T-helper 17 cell (primary cell): ENCODE measurements around the gene CYP4F3. TPM values are rescaled to one million over a fixed set of nuclear protein-coding genes. Genes with fewer than 3 reads are reported as not detected.
"Not testable (repeated sequence)": the region's sequence is repeated elsewhere in the genome, so short reads cannot be mapped to it uniquely, and the experiment has no call there.

Experiments
- ATAC-seq: fragments of 150-1000 bp; cut with Tn5 transposase; 2 replicates; pipeline ENCODE4 v1.10.0; 2021; ENCODE audit warnings: mild to moderate bottlenecking, moderate library complexity
- DNase-seq, 3 donors: peaks; one replicate each; pipeline versions ENCODE4 v3.0.0 to v3.0.0-alpha.2; 2020 to 2021
- H3K9me3 ChIP-seq: one replicate; pipeline ENCODE4 v1.7.0; 2013; ENCODE audit warnings: low read length, mild to moderate bottlenecking; ENCODE audit not compliant: control insufficient read depth, poor library complexity, severe bottlenecking
- H3K27ac Mint-ChIP-seq: one replicate; pipeline ENCODE4 v1.8.0; 2022; ENCODE audit warnings: mild to moderate bottlenecking, moderate library complexity, mixed read lengths
- H3K27me3 Mint-ChIP-seq: one replicate; pipeline ENCODE4 v1.8.0; 2022; ENCODE audit warnings: mixed read lengths
- H3K36me3 Mint-ChIP-seq: one replicate; pipeline ENCODE4 v1.8.0; 2022; ENCODE audit warnings: low read depth, mixed read lengths
- H3K4me1 Mint-ChIP-seq: one replicate; pipeline ENCODE4 v1.8.0; 2022; ENCODE audit warnings: mild to moderate bottlenecking, mixed read lengths
- H3K4me3 Mint-ChIP-seq: one replicate; pipeline ENCODE4 v1.8.0; 2022; ENCODE audit warnings: mild to moderate bottlenecking, moderate library complexity, mixed read lengths
- total RNA-seq, 4 donors: library from RNA in 2 of 4; stranded (reverse) in 2 of 4; gene quantifications; one replicate each; pipeline ENCODE4 v1.2.3 and lab custom pipeline; 2022 to 2026

Gene CYP4F3, protein sequence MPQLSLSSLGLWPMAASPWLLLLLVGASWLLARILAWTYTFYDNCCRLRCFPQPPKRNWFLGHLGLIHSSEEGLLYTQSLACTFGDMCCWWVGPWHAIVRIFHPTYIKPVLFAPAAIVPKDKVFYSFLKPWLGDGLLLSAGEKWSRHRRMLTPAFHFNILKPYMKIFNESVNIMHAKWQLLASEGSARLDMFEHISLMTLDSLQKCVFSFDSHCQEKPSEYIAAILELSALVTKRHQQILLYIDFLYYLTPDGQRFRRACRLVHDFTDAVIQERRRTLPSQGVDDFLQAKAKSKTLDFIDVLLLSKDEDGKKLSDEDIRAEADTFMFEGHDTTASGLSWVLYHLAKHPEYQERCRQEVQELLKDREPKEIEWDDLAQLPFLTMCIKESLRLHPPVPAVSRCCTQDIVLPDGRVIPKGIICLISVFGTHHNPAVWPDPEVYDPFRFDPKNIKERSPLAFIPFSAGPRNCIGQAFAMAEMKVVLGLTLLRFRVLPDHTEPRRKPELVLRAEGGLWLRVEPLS
- under 1 TPM in 1 of 2 donors, not detected in 1; 0.22 TPM for total RNA-seq
- total RNA-seq (lab: John Stamatoyannopoulos, UW), result 0 to 0.08 reads per million in 2 donors

DNA sequence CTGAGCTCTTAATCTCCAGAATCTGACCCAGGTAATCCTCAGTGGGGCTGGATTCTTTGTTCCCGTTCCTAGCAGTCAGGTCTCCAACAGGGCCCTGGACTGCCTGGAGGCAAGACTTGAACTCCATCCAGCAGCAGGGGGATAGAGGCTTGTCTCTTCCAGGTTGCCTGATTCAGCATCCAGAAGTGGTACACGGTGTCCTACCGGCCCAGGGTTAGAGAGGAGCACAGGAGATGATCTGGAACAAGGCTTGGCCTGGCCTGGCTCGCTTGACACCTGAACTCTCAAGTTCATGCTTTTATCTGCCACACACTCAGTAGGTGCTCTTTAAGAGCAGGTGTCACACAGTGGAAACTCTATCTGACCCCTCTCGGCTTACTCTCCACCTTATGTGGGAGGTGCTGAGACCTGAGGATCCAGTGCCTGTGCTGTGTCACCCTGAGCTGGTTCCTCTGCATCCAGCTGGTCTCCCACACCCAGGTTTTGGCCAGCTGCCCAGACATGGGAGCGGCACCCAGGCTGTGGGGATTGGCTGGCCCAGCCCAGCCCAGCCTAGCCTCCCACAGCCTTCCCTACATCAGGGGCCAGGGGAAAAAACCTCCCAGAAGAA lies at the start of gene CYP4F3:
TSS of gene CYP4F3 (plus strand) at position 604 of the 610 bp plus-strand sequence. CDS start 519 bp downstream, outside the sequence.
- Mint-ChIP-seq H3K4me1 (no peaks in the 10 kb centered on the region), H3K36me3 (no peaks in the 10 kb centered on the region), H3K27ac (no peak within 1 kb of the TSS), H3K4me3 (no peak within 1 kb of the TSS), H3K27me3 (peaks cover 26% of the 10 kb centered on the region)
- H3K9me3 ChIP-seq, result no peaks in the 10 kb centered on the region
- ATAC-seq (no peak), DNase-seq (no peak)

DNA sequence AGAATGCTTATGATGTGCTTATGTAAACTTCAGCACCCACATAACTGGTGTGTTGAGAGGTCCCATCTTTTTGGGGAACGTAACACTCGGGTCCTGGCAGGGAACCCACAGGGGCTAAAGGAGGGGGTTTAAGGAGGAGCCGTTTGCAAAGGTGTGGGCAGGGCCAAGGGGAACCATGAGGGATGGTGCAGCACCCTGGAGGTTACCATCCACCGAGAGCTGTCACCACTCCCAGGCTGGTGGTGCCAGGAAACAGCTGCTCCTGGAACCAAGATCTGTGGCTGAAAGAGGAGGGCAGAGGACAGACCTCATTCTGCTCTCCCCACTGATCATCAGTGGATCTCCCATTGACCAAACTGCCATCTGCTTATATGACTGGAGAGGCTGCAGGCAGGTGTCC lies 48.9 kb upstream of the CYP4F3 start:
- peaks cover 57% of the 10 kb centered on the region for H3K27me3 Mint-ChIP-seq
- H3K4me3 Mint-ChIP-seq, result no peak overlapping the region
- H3K9me3 ChIP-seq, result no peaks in the 10 kb centered on the region
- DNase-seq (no peak), ATAC-seq (no peak)
- no peaks in the 10 kb centered on the region for H3K36me3 Mint-ChIP-seq
- H3K4me1 Mint-ChIP-seq, result peaks cover 2% of the 10 kb centered on the region
- no peak overlapping the region for H3K27ac Mint-ChIP-seq

DNA sequence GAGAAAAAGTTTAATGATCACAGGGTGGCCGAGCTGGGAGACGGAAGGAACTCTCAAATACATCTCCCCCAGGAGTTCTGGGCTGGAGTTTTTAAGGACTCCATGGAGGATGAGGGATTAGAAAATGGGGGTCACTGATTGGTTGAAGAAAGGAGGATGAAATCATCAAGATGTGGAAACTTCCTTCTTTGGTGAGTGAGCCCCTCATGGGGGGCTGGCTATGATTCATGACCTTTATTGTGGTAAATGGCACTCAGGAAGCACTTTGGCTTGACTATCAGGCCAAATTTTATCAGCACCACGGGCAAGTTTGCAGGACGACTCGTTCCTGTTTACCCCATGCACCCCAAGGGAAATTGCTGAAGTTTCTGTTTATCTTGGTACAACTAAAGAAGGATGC lies 48.2 kb upstream of the CYP4F3 start:
- H3K36me3 Mint-ChIP-seq, H3K4me1 Mint-ChIP-seq, ATAC-seq, DNase-seq, H3K9me3 ChIP-seq, H3K4me3 Mint-ChIP-seq, H3K27ac Mint-ChIP-seq: not testable (repeated sequence)
- peaks cover 57% of the 10 kb centered on the region for H3K27me3 Mint-ChIP-seq

DNA sequence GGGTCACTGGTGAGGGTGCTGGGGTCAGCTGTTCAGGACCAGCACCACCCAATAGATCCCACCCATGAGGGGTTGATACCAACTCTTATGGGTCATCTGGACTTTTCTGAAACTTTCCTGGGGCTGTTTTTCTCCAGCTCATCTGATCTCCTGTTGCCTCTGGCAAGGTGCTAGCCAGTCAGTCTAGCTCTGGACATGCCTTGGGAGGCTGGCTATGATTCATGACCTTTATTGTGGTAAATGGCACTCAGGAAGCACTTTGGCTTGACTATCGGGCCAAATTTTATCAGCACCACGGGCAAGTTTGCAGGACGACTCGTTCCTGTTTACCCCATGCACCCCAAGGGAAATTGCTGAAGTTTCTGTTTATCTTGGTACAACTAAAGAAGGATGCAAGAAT lies 46.9 kb upstream of the CYP4F3 start:
- H3K27me3 Mint-ChIP-seq, result peaks cover 48% of the 10 kb centered on the region
- not testable (repeated sequence) for H3K4me3 Mint-ChIP-seq, H3K4me1 Mint-ChIP-seq, H3K27ac Mint-ChIP-seq, ATAC-seq, DNase-seq, H3K9me3 ChIP-seq, H3K36me3 Mint-ChIP-seq

DNA sequence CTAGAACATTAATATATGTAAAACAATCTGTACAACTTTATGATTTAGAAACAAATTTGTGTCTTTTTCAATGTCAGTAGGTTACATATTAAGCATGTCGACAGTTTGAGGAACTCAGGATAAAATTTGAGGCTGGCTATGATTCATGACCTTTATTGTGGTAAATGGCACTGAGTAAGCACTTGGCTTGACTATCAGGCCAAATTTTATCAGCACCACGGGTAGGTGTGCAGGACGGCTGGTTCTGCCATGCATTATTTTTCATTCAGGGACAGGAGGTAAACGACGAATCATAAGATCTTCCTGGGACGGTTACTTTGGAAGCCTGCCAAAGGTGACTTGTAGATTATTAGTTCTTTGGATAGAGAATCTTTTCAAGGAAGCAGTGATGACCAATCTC lies 45.6 kb upstream of the CYP4F3 start:
- Mint-ChIP-seq H3K36me3 (no peaks in the 10 kb centered on the region), H3K4me3 (no peak overlapping the region), H3K4me1 (no peaks in the 10 kb centered on the region), H3K27me3 (peaks cover 44% of the 10 kb centered on the region), H3K27ac (no peak overlapping the region)
- DNase-seq (no peak), ATAC-seq (no peak)
- H3K9me3 ChIP-seq, result no peaks in the 10 kb centered on the region

DNA sequence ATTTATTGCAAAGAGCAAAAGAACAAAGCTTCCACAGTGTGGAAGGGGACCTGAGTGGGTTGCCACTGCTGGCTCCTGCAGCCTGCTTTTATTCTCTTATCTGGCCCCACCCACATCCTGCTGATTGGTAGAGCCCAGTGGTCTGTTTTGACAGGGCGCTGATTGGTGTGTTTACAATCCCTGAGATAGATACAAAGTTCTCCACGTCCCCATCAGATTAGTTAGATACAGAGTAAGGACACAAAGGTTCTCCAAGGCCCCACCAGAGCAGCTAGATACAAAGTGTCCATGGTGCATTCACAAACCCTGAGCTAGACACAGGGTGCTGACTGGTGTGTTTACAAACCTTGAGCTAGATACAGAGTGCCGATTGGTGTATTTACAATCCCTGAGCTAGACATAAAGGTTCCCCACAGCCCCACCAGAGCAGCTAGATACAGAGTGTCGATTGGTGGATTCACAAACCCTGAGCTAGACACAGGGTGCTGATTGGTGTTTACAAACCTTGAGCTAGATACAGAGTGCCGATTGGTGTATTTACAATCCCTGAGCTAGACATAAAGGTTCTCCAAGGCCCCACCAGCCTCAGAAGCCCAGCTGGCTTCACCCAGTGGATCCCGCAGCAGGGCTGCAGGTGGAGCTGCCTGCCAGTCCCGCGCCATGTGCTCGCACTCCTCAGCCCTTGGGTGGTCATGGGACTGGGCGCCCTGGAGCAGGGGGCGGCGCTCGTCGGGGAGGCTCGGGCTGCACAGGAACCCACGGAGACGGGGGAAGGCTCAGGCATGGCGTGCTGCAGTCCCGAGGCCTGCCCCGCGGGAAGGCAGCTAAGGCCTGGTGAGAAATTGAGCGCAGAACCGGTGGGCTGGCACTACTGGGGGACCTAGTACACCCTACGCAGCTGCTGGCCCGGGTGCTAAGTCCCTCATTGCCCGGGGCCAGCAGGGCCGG lies 32.4 kb upstream of the CYP4F3 start:
- DNase-seq, H3K27ac Mint-ChIP-seq, H3K36me3 Mint-ChIP-seq, H3K4me1 Mint-ChIP-seq, H3K9me3 ChIP-seq, ATAC-seq, H3K4me3 Mint-ChIP-seq: not testable (repeated sequence)
- H3K27me3 Mint-ChIP-seq, result peaks cover 30% of the 10 kb centered on the region

DNA sequence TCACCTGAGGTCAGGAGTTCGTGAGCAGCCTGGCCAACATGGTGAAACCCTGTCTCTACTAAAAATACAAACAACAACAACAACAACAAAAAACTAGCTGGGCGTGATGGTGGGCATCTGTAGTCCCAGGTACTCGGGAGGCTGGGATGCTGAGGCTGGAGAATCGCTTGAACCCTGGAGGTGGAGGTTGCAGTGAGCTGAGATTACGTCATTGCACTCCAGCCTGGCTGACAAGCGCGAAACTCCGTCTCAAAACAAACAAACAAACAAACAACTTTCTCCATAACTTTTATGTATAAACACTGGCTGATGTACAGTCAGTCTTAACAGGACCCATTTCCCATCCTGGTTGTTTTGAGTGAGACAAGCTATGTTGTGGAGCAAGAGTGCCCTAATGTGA lies 31.4 kb upstream of the CYP4F3 start:
- no peak overlapping the region for H3K4me3 Mint-ChIP-seq
- H3K4me1 Mint-ChIP-seq, result no peaks in the 10 kb centered on the region
- no peaks in the 10 kb centered on the region for H3K9me3 ChIP-seq
- no peak for DNase-seq
- no peak for ATAC-seq
- H3K27ac Mint-ChIP-seq, result no peak overlapping the region
- H3K36me3 Mint-ChIP-seq, result no peaks in the 10 kb centered on the region
- H3K27me3 Mint-ChIP-seq, result peaks cover 35% of the 10 kb centered on the region

DNA sequence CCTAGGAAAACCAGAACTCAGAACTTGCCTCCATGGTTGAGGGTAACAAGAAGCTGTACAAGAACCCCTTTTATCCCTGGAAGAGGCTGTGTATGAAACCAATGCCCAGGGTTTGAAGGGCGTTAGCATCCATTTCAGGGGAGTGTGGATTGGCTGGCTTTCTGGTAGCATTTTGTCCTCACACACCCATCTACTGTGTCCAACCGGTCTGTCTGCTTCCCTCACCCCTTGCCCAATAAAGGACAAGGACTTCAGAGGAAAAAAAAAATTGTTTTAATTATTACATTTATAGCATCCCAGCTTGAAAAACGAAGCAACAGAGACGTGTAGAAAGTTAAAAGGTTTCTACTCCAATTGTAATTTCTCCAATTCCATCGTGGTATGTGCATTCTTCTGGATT lies 28.4 kb upstream of the CYP4F3 start:
- Mint-ChIP-seq H3K36me3 (peaks cover 6% of the 10 kb centered on the region), H3K4me1 (no peaks in the 10 kb centered on the region)
- no peak for DNase-seq

DNA sequence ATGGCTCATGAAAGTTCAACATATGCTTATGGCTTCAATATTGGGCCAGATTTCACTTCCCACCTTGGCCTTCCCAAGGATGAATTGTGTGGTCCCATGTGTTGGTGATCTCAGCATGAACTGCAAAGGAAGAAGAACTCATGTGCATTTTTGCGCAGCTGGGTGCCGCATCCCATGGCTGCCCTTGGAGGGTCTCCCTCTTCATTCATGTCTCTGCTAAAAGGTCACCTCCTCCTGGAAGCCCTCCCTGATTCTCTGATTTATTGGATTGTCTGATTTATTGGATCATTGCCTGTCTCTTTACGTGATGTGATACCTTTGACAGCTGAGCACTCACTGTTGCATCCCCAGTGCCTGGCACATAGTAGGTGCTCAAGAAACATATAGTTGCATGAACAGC lies 27.4 kb upstream of the CYP4F3 start:
- no peaks in the 10 kb centered on the region for H3K9me3 ChIP-seq
- no peak for DNase-seq
- peaks cover 7% of the 10 kb centered on the region for H3K36me3 Mint-ChIP-seq
- peaks cover 34% of the 10 kb centered on the region for H3K27me3 Mint-ChIP-seq
- no peak overlapping the region for H3K4me3 Mint-ChIP-seq
- no peak for ATAC-seq
- no peaks in the 10 kb centered on the region for H3K4me1 Mint-ChIP-seq
- H3K27ac Mint-ChIP-seq, result no peak overlapping the region

More for the DNA sequence above, 28.4 kb upstream of the CYP4F3 start:
- Mint-ChIP-seq H3K27ac (no peak overlapping the region), H3K27me3 (peaks cover 29% of the 10 kb centered on the region), H3K4me3 (no peak overlapping the region)
- no peak for ATAC-seq
- no peaks in the 10 kb centered on the region for H3K9me3 ChIP-seq

DNA sequence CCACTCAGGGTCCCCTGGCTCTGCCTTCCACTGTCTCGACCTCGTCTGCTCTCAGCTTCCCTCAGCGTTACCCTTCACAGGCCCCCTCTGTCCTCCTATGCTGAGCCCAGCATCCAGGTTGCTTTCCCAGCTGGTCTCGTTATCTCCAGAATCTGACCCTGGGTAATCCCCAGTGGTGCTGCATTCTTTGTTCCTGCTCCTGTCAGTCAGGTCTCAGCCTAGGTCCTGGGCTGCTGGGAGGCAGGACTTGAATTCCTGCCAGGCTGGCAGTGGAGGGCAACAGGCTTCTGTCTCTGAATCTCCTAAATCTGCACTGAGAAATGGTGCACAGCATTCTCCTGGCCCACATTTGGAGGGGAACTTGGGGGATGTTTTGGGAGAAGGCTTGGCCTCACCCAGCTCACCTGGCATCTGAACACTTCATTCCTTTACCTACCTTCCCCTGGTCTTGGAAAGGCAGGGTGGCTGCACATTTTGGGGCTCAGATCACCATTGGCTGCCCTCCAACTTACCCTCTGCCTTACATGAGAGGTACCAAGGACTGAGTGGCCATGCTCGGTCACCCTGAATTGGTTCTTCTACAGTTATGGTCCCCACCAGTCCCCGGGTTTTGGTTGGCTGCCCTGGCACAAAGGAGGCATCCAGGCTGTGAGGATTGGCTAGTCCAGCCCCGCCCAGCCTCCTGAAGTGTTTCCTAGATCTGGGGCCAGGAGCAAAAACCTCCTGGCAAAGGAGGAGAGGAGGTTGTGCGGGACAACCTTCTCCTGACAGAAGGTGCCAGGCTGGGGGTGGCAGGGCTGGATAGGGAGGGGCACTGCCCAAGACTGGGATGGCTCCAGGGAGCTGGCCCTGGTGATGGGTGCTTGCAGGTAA lies 26.0 kb upstream of the CYP4F3 start, which contains the start of gene CYP4F8:
TSS of gene CYP4F8 (plus strand) at position 712 of the 873 bp plus-strand sequence. CDS start 399 bp downstream, outside the sequence.
- peaks cover 44% of the 10 kb centered on the region for H3K27me3 Mint-ChIP-seq
- ATAC-seq (no peak), DNase-seq (no peak)
- no peaks in the 10 kb centered on the region for H3K4me1 Mint-ChIP-seq
- H3K36me3 Mint-ChIP-seq, result peaks cover 8% of the 10 kb centered on the region
- H3K4me3 Mint-ChIP-seq, result no peak within 1 kb of the TSS
- H3K27ac Mint-ChIP-seq, result no peak within 1 kb of the TSS
- no peaks in the 10 kb centered on the region for H3K9me3 ChIP-seq

DNA sequence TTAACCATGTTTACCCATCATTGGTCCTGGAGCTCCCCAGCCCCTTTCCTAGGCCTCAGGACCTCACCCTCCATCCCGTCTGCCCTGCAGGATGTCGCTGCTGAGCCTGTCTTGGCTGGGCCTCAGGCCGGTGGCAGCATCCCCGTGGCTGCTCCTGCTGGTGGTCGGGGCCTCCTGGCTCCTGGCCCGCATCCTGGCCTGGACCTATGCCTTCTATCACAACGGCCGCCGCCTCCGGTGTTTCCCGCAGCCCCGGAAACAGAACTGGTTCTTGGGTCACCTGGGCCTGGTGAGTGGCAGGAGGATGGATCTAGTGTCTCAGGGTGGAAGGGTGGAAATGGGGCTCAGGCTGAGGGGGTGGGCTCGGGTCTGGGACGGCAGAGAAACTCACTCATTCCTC lies 25.2 kb upstream of the CYP4F3 start:
- DNase-seq (no peak), ATAC-seq (no peak)
- Mint-ChIP-seq H3K4me1 (no peaks in the 10 kb centered on the region), H3K27me3 (peaks cover 50% of the 10 kb centered on the region), H3K4me3 (no peak overlapping the region), H3K27ac (no peak overlapping the region), H3K36me3 (peaks cover 8% of the 10 kb centered on the region)
- H3K9me3 ChIP-seq, result no peaks in the 10 kb centered on the region

DNA sequence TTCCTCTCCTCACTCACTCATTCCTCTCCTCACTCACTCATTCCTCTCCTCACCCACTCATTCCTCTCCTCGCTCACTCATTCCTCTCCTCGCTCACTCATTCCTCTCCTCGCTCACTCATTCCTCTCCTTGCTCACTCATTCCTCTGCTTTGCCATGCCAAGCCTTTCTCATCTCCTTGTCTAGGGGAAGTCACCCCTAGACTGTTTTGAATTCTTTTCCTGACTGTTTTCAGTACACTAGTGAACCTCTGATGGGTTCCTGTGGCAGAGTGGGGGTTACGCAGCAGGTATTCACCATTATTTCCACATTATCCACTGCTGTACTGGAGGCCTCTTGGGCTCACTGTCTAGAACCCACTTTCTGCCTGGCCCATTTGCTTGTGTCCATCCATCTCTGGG lies 24.5 kb upstream of the CYP4F3 start:
- H3K27ac Mint-ChIP-seq, result no peak overlapping the region
- no peaks in the 10 kb centered on the region for H3K4me1 Mint-ChIP-seq
- H3K4me3 Mint-ChIP-seq, result no peak overlapping the region
- peaks cover 8% of the 10 kb centered on the region for H3K36me3 Mint-ChIP-seq
- H3K27me3 Mint-ChIP-seq, result peaks cover 49% of the 10 kb centered on the region
- DNase-seq, result no peak
- no peaks in the 10 kb centered on the region for H3K9me3 ChIP-seq
- no peak for ATAC-seq
